ENCODE results near the gene RCN1. TPM values are rescaled to one million over a fixed set of nuclear protein-coding genes. Genes with fewer than 3 reads are reported as not detected.

RCN1 gene
- total and polyA plus RNA-seq, 2 of the 8 experiments (the other 6 are each of a cell fraction or from before 2014, with no cell fraction given), result 45.1 to 123 TPM

DNA sequence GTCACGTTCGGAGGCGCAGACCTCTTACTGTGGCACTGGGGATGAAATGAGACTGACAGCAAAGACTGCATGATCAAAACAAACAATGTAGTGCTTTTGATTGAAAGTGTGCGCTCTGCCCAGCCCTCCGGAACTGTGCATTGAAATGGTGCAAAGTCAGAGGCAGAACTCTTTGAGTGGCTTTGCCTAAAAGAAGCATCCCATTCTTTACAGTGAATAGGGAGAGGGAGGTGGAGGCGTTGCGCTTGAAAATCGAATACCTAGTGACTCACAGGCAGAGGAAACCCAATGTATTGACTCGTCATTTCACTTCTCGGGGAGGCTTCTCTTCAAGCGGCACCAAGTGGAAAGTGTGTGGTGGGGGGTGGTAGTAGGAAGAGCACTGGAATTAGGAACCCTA is 10.9 kb downstream of the RCN1 start:
- CTCF ChIA-PET (ENCODE audit: partially characterized antibody), result interaction anchor here (0.9 kb wide), 1 partner anchor 72 kb away, joined by 3 read pairs; no protein-coding TSS in a partner anchor
- H3K27me3 ChIP-seq (replicated peaks in 1 of 4; ENCODE audit: control insufficient read depth in 3 of 4, extremely low read depth in 1 of 4, insufficient read depth in 3 of 4, low read length in 3 of 4), result peaks cover 0 to 1% (median 0%) of the 10 kb centered on the region in 4 experiments; a peak in 1 of 7 replicates
- no peak overlapping the region for H4K5ac ChIP-seq (ENCODE audit: insufficient read length, low read depth, low read length)
- H2BK120ac ChIP-seq (replicated peaks; ENCODE audit: low read depth, low read length), result no peak overlapping the region
- TF ChIP-seq ASH2L (IDR thresholded peaks at IDR 0.05; ENCODE audit: low read length) (no peak), MAFK (IDR thresholded peaks at IDR 0.05; ENCODE audit: low read depth, low read length) (no peak), SIN3A (conservative IDR thresholded peaks at IDR 0.05 in 1 of 2, IDR thresholded peaks at IDR 0.05 in 1 of 2; ENCODE audit: low read depth in 1 of 2, low read length in 2 of 2) (no peak), EZH2 (IDR thresholded peaks at IDR 0.05; ENCODE audit: low read depth, low read length, severe bottlenecking) (no peak), BRCA1 (IDR thresholded peaks at IDR 0.05; ENCODE audit: low read depth, low read length) (no peak)
- DNase-seq (ENCODE audit: low read depth in 1 of 2, low spot score in 2 of 2) (no peak), FAIRE-seq (no peak)
- POLR2A ChIA-PET (ENCODE audit: partially characterized antibody), result interaction anchor here (0.9 kb wide), 1 partner anchor 11 kb away, joined by 5 read pairs; the partner anchor contains the start of gene RCN1
- H3K23ac ChIP-seq (ENCODE audit: insufficient read length), result no peak overlapping the region
- no peak overlapping the region for H2BK20ac ChIP-seq (ENCODE audit: low read length)
- no peaks in the 10 kb centered on the region for H3K4me1 ChIP-seq (replicated peaks in 1 of 4; ENCODE audit: control insufficient read depth in 3 of 4, insufficient read depth in 4 of 4, low read length in 3 of 4)
- H4K20me1 ChIP-seq (replicated peaks in 1 of 2; ENCODE audit: control insufficient read depth in 1 of 2, insufficient read depth in 2 of 2, low read length in 2 of 2), result peaks cover 2 to 3% of the 10 kb centered on the region in 2 experiments
- 0 out of 7 replicates have a peak overlapping the region, but pooled peaks of 1 of the 4 experiments have one; percentile 11 for H3K9ac ChIP-seq (replicated peaks in 1 of 4; ENCODE audit: extremely low read depth in 1 of 4, low read depth in 3 of 4, low read length in 3 of 4)
- H3K4me3 ChIP-seq (ENCODE audit: extremely low read depth in 1 of 4, insufficient read depth in 2 of 4, low read depth in 3 of 4, low read length in 4 of 4), result no peak overlapping the region
- H2BK15ac ChIP-seq (ENCODE audit: low read length), result no peak overlapping the region
- peaks cover 6% of the 10 kb centered on the region for H3K79me1 ChIP-seq (ENCODE audit: low read depth, low read length)
- H3K27ac ChIP-seq (ENCODE audit: low read depth, low read length), result no peak overlapping the region
- H3K14ac ChIP-seq (ENCODE audit: insufficient read length), result no peak overlapping the region
- no peak overlapping the region for H2BK12ac ChIP-seq (ENCODE audit: low read depth, low read length)
- no peak overlapping the region for H4K8ac ChIP-seq (ENCODE audit: extremely low read depth, insufficient read depth, low read length)
- WGBS, 2 experiments (ENCODE audit: extremely low coverage in 1 of 2, insufficient coverage in 1 of 2, insufficient read length in 1 of 2, insufficient replicate concordance in 2 of 2, low coverage in 1 of 2, low lambda C conversion rate in 2 of 2, missing lambda C conversion rate in 1 of 2), result 91% methylated on average over 11 of the region's 11 CpGs; no CpG with 5 or more reads in 1 of the 2 experiments
- no peak overlapping the region for H3K56ac ChIP-seq (replicated peaks; ENCODE audit: insufficient read length, low read depth, low read length)
- peaks cover 0 to 6% of the 10 kb centered on the region in 2 experiments; a peak in 2 of 4 replicates for H3K79me2 ChIP-seq (ENCODE audit: control insufficient read depth in 1 of 2, insufficient read depth in 2 of 2, low read length in 2 of 2)
- no peak overlapping the region for H3K4ac ChIP-seq (replicated peaks; ENCODE audit: insufficient read length, low read depth, low read length)
- H2BK5ac ChIP-seq (ENCODE audit: low read depth, low read length), result no peak overlapping the region
- H3K36me3 ChIP-seq (ENCODE audit: control insufficient read depth in 2 of 4, insufficient read depth in 4 of 4, low read length in 3 of 4), result peaks cover 11 to 78% (median 58%) of the 10 kb centered on the region in 4 experiments; a peak in 7 of 8 replicates
- no peak overlapping the region for H3K4me2 ChIP-seq (ENCODE audit: insufficient read depth in 1 of 2, low read depth in 2 of 2, low read length in 2 of 2)
- H3K9me3 ChIP-seq (ENCODE audit: insufficient read depth in 2 of 2, low read depth in 1 of 2, low read length in 1 of 2), result no peaks in the 10 kb centered on the region
- no peak overlapping the region for H2AK5ac ChIP-seq (ENCODE audit: low read depth, low read length)
- H3K23me2 ChIP-seq (ENCODE audit: low read depth, low read length), result no peaks in the 10 kb centered on the region
- H2AFZ ChIP-seq (ENCODE audit: low read length), result no peak overlapping the region
- H4K91ac ChIP-seq (replicated peaks; ENCODE audit: insufficient read length, low read length), result no peak overlapping the region
- no peak overlapping the region for H3K18ac ChIP-seq (ENCODE audit: extremely low read depth, low read length)

Measured in H1 (cell line).